ENCODE data around the gene CFAP20.

DNA sequence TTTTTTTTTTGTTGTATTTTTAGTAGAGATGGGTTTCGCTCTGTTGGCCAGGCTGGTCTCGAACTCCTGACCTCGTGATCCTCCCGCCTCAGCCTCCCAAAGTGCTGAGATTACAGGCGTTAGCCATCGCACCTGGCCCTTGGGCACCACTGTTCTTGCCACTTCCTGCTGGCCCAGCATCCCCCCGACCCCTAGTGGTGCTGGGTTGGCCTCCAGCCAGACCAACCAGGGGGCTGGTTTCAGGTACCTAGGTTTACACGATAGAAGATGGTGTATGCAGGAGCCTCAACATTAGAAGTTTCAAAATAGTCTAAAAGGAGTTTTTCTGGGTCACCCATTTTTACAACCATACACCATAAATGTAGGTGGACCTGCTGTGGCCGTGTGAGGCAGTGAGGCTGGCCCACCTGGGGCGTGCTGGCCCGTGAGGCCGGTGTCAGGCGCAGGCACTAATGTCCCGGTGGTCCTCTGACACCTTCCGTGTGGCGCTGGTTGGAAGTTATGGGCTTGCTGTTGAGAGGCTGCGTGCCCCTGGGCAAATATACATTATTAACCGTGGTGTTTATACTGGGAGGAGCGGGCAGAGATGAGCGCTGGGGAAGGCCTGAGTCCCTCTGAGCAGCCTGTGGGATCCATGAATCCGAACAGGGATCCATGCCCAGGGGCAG is 43.5 kb downstream of the CFAP20 start:
- no peak for TF ChIP-seq EP300 (IDR thresholded peaks at IDR 0.05; ENCODE audit: borderline replicate concordance)
- TF ChIP-seq EGR1 (IDR thresholded peaks at IDR 0.05): no peak

Measured in Ishikawa (cell line).